GM19395 (cell line): Measurements from ENCODE around the gene LRRC56.

Experiments
- ATAC-seq: cut with Tn5 transposase; IDR thresholded peaks from one replicate; pipeline ENCODE4 v1.9.1; 2021; ENCODE audit warnings: mild to moderate bottlenecking, moderate library complexity; ENCODE audit not compliant: unreplicated experiment

LRRC56 gene

GRCh38 chr11:537622-538430, 499 bp downstream of the LRRC56 start:
- no peak for ATAC-seq

- ATAC-seq: no peak
Measured at GRCh38 chr11:538431-539051, 1.2 kb downstream of the LRRC56 start.

- no peak for ATAC-seq
Measured at GRCh38 chr11:539971-540481, 2.7 kb downstream of the LRRC56 start.

- ATAC-seq: no peak
Measured at GRCh38 chr11:540583-541432, 3.5 kb downstream of the LRRC56 start.

- no peak for ATAC-seq
Measured at GRCh38 chr11:541433-541885, 4.1 kb downstream of the LRRC56 start.

- ATAC-seq: no peak
Measured at GRCh38 chr11:544817-545166, 7.5 kb downstream of the LRRC56 start.

GRCh38 chr11:545171-545570, 7.8 kb downstream of the LRRC56 start:
- no peak for ATAC-seq

GRCh38 chr11:548700-549603, 11.6 kb downstream of the LRRC56 start:
- ATAC-seq: no peak

- no peak for ATAC-seq
Measured at GRCh38 chr11:550021-550745, 12.9 kb downstream of the LRRC56 start.

GRCh38 chr11:550746-551085, 13.4 kb downstream of the LRRC56 start:
- no peak for ATAC-seq

- no peak for ATAC-seq
Measured at GRCh38 chr11:551131-551530, 13.8 kb downstream of the LRRC56 start.

- ATAC-seq: no peak
Measured at GRCh38 chr11:551596-551995, 14.3 kb downstream of the LRRC56 start.

GRCh38 chr11:553083-553987, 16.0 kb downstream of the LRRC56 start:
- ATAC-seq: no peak

- ATAC-seq: no peak
Measured at GRCh38 chr11:553988-554340, 16.6 kb downstream of the LRRC56 start.

- ATAC-seq: no peak
Measured at GRCh38 chr11:554428-555226, 17.3 kb downstream of the LRRC56 start.

- ATAC-seq: no peak
Measured at GRCh38 chr11:555227-555779, 18.0 kb downstream of the LRRC56 start.

- ATAC-seq: no peak
Measured at GRCh38 chr11:555780-556661, 18.7 kb downstream of the LRRC56 start.
